Esophagus squamous epithelium (tissue), 5 donors: ENCODE measurements around the gene SAG. TPM values are rescaled to one million over a fixed set of nuclear protein-coding genes. Genes with fewer than 3 reads are reported as not detected.

ENCODE experiments used
- DNase-seq: peaks from one replicate; lab custom pipeline; 2025; lab: John Stamatoyannopoulos, UW
- H3K27ac ChIP-seq, 4 donors: fragments of 200-600 bp; sonication (generic); one replicate each; pipeline ENCODE4 v1.5.1; 2016 to 2019; ENCODE audit warnings: mild to moderate bottlenecking in 1 of 4
- H3K27me3 ChIP-seq, 4 donors: fragments of 200-600 bp; sonication (generic); 1 replicate in 3 of 4; 2 replicates in 1 of 4; pipeline versions ENCODE4 v1.5.1 to v1.6.0; 2017 to 2021; ENCODE audit warnings: antibody characterized with exemption in 1 of 4
- H3K36me3 ChIP-seq, 3 donors: fragments of 200-600 bp; sonication (generic); one replicate each; pipeline ENCODE4 v1.5.1; 2016 to 2019
- H3K4me1 ChIP-seq, 3 donors: fragments of 200-600 bp; sonication (generic); one replicate each; pipeline ENCODE4 v1.5.1; 2017 to 2019
- H3K4me3 ChIP-seq, 4 donors: fragments of 200-600 bp; sonication (generic); 1 replicate in 3 of 4; 2 replicates in 1 of 4; pipeline ENCODE4 v1.5.1; 2016 to 2019; ENCODE audit warnings: mild to moderate bottlenecking in 2 of 4, moderate library complexity in 1 of 4
- H3K9me3 ChIP-seq, 3 donors: fragments of 200-600 bp; sonication (generic); one replicate each; pipeline ENCODE4 v1.5.1; 2016 to 2019
- POLR2A ChIP-seq, 4 donors: fragments of 450-650 bp; IDR thresholded peaks; one replicate each; pipeline ENCODE4 v1.6.1; 2017; ENCODE audit warnings: antibody characterized with exemption in 4 of 4, mild to moderate bottlenecking in 4 of 4, moderate library complexity in 3 of 4
- WGBS, 2 donors: methylation state at CpG; one replicate each; pipeline ENCODE4 v1.1.5; 2018; 5-methylcytosine and 5-hydroxymethylcytosine counted together
- intact Hi-C: fragments of 100-400 bp; cut with DNase I; formaldehyde crosslinking; loops from one replicate; pipeline ENCODE4 v1.15.0; 2022
- small RNA-seq, 4 donors: library from RNA; depleted of rRNA; stranded (forward); fragments of <200 nt; gene quantifications; one replicate each; pipeline ENCODE3, GENCODE V24; 2016
- total RNA-seq, 4 donors: library from RNA; depleted of rRNA; stranded (reverse); fragments of >200 nt; gene quantifications; one replicate each; pipeline ENCODE4 v1.1.0, GENCODE V29; 2016
- TF ChIP-seq, protein P1 (sequence below), 6 experiments: fragments of 450-650 bp in 4 of 6; fragments of 200-600 bp in 2 of 6; sonication (generic) in 2 of 6; IDR thresholded peaks; one replicate each; pipeline ENCODE4 v1.5.1; 2016 to 2019; ENCODE audit warnings: antibody characterized with exemption in 6 of 6, mild to moderate bottlenecking in 4 of 6, moderate library complexity in 4 of 6
- donor health status: DM: yes; HTN: yes; CAD: no.

Gene SAG
- total RNA-seq, 4 donors from 2014 or later, result not detected

DNA sequence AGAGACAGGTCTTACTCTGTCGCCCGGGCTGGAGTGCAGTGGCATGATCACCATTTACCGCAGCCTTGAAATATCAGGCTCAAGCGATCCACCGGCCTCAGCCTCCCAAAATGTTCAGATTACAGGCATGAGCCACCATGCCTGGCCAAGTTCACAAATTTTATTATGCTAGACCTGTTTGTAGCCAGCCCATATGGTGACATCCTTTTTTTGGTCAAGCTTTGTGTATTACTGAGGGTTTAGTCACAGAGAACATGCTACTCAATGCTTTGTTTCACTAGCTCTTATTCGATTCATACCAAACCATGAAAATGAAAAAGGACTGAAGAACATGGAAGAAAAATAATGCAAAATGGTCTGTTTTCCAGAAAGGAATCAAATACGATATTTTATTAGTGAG, 88.1 kb downstream of the SAG start:
- intact Hi-C loops, result no loop called here
- H3K27ac ChIP-seq, result no peak overlapping the region
- no peaks in the 10 kb centered on the region for H3K27me3 ChIP-seq
- 95 to 98% methylated on average over 7 of the region's 7 CpGs for WGBS, 2 donors
- no peaks in the 10 kb centered on the region for H3K9me3 ChIP-seq
- DNase-seq, result no peak
- H3K4me3 ChIP-seq, result no peak overlapping the region
- H3K36me3 ChIP-seq, result peaks cover 0 to 4% (median 0%) of the 10 kb centered on the region in 3 donors
- TF ChIP-seq, protein P1, sequence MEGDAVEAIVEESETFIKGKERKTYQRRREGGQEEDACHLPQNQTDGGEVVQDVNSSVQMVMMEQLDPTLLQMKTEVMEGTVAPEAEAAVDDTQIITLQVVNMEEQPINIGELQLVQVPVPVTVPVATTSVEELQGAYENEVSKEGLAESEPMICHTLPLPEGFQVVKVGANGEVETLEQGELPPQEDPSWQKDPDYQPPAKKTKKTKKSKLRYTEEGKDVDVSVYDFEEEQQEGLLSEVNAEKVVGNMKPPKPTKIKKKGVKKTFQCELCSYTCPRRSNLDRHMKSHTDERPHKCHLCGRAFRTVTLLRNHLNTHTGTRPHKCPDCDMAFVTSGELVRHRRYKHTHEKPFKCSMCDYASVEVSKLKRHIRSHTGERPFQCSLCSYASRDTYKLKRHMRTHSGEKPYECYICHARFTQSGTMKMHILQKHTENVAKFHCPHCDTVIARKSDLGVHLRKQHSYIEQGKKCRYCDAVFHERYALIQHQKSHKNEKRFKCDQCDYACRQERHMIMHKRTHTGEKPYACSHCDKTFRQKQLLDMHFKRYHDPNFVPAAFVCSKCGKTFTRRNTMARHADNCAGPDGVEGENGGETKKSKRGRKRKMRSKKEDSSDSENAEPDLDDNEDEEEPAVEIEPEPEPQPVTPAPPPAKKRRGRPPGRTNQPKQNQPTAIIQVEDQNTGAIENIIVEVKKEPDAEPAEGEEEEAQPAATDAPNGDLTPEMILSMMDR (IDR thresholded peaks at IDR 0.05), result no peak
- no peak for TF ChIP-seq POLR2A (IDR thresholded peaks at IDR 0.05)
- H3K4me1 ChIP-seq, result peaks cover 0 to 6% (median 0%) of the 10 kb centered on the region in 3 donors

Small RNAs within 50 kb of the gene (small RNA-seq; reads per million reads assigned to genes)
- 0 reads per million in 4 donors for gene RF00019
- 116 to 442 (median 177) reads per million in 4 donors for gene SCARNA5
- 32.3 to 124 (median 49.6) reads per million in 4 donors for gene SCARNA6

Other genes with a start within 250 kb of the SAG start
- 10 to 100 TPM in 2 of 4 donors, 1 to 10 TPM in 2; 2.2 to 36.0 (median 10.2) TPM for gene INPP5D, start 247.5 kb upstream of the SAG start, total RNA-seq
- gene ATG16L1, start 56.1 kb upstream of the SAG start, total RNA-seq, result 10 to 100 TPM; 12.3 to 38.0 (median 22.8) TPM
- gene DGKD, start 46.7 kb downstream of the SAG start, total RNA-seq, result 10 to 100 TPM in 1 of 4 donors, 1 to 10 TPM in 3; 2.3 to 10.9 (median 4.2) TPM